Right kidney (tissue), 1 donor: ENCODE data around the gene PKNOX2.
A peak's percentile ranks its signal among the peaks of the same experiment; 100 is the strongest.

Source experiments
- DNase-seq: peaks from one replicate; pipeline ENCODE4 v3.0.0-alpha.2; 2016

The PKNOX2 gene

GRCh38 chr11:125235071-125235471, 70.5 kb downstream of the PKNOX2 start:
- no peak for DNase-seq

GRCh38 chr11:125236072-125236825, 71.7 kb downstream of the PKNOX2 start:
- DNase-seq = peak; percentile 46

GRCh38 chr11:125239585-125240560, 75.3 kb downstream of the PKNOX2 start:
- DNase-seq = no peak

DNA sequence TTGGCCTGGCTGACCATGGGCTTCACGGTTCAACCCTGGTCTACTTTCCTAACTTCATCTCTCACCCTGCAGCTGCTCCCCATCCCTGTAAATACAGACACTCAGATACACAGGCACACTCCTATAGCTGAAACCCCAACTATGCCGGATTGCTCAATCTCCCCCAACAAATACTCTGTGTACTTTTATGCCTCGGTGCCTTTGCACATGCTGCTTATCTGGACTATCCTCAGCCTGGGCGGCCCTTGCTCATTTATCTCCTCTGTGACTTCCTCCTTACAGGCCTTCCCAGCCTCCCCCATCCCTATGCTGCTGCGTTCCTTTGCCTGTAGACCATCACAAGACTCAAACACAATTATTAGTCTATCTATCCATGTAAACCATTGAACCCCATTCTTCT, 76.6 kb downstream of the PKNOX2 start:
- DNase-seq = no peak

DNA sequence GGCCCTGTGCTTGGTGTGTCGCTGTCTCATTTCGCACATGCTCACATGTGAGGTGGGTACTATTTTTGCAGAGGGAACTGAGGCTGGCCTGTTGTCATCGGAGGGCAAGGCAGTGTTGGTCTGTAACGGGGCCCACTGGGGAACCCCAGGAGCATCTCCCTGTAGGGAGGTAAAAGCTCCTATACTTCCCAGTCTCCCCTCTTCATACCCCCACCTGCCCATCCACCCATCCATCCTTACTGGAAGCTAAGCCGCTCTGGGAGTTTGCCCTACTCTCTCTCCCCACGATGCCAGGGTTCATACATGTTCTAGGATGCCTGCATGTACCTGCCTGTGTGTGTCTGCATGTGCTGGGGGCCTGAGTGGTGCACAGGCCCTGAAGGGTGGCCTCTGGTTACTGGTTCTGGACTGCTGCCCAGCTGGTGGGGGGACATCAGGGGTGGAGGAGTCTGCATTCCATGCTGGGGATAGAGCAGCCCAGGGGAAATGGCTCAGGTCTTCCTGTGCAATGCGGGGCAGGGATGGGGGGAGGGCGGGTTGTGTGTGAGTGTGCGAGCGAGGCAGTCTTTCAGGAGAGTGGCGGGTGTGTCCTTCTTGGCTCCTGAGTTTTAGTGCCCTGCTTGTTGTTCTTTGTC, 77.7 kb downstream of the PKNOX2 start:
- no peak for DNase-seq

GRCh38 chr11:125244166-125244565, 79.6 kb downstream of the PKNOX2 start:
- no peak for DNase-seq

DNA sequence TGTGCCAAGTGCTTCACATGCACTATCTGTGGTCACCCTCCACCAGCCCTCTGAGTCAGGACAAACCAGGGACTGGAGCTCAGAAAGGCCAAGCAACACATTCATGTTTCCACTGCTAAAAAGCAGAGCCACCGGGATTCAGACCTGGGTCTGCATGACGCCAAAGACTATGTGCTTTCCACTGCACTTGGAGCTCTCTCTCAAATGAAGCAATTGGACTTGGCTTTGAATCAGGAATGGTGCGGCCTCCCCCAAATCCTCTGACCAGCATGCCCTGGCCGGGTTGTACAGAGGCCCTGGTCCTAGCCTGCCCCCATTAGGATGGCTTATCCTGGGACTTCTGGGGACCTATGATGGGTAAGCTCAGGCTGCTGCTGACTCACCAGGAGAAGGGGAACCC, 80.7 kb downstream of the PKNOX2 start:
- no peak for DNase-seq

GRCh38 chr11:125247431-125247830, 82.9 kb downstream of the PKNOX2 start:
- no peak for DNase-seq

GRCh38 chr11:125250318-125251213, 86.0 kb downstream of the PKNOX2 start:
- no peak for DNase-seq

DNA sequence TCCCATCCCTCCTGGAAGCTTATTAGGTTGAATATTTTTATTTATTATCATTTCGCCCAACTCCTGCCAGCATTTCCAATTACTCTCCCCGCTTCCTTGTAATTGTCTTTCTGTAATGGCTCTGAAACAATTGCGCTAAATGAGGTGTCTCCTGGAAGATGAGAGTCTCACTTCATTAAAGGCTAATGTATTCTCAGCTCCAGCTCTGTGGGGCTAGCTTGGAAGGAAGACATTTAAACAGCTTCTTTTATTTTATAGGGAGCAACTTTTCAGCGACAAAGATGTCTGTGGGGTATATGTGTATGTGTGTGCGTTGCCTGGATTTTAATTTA, 86.6 kb downstream of the PKNOX2 start:
- DNase-seq = no peak

GRCh38 chr11:125251956-125252355, 87.4 kb downstream of the PKNOX2 start:
- DNase-seq = no peak

DNA sequence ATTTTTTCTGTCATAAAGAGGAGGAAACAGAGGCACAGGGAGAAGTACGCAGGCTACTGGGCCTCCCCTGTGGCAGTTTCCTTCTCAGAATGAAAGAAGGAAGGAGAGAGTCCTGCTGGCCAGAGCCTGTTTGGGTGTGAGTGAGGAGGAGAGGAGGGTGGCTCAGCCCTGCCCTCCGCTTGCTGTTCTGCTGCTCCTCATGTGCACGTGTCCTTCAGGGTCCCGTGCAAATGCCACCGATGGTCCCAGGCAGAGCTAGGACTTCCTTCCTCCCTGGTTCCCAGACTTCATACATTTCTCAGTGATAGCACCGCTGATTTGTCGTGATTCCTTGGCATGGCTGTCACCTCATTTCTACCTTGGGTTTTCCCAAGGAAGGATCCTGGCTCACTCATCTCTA, 88.7 kb downstream of the PKNOX2 start:
- no peak for DNase-seq

- no peak for DNase-seq
Measured at GRCh38 chr11:125253795-125254525, 89.4 kb downstream of the PKNOX2 start.

- no peak for DNase-seq
Measured at GRCh38 chr11:125256541-125257189, 92.1 kb downstream of the PKNOX2 start.

GRCh38 chr11:125257190-125257579, 92.6 kb downstream of the PKNOX2 start:
- no peak for DNase-seq

DNA sequence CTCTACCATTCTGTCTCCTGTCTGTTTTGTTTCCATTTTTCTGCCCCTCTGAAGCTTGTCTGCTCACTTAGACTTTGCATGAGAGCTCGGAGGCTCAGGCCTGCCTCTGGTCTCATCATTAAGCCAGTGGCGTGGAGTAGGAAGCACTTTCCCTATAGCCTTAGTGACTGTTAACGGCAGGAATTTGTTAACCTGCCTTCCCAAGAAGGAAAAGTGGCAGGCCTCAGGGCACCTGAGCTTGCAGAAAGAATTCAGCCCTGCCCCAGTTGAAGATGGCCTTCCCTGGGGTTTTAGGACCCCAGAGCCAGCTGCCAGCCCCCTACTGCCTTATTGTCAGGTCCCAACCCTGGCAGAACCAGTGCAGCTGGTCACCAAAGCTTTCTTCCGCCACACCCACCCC, 93.2 kb downstream of the PKNOX2 start:
- DNase-seq = no peak

- no peak for DNase-seq
Measured at GRCh38 chr11:125258291-125259032, 93.9 kb downstream of the PKNOX2 start.

- no peak for DNase-seq
Measured at GRCh38 chr11:125261588-125261987, 97.0 kb downstream of the PKNOX2 start.

- DNase-seq = no peak
Measured at GRCh38 chr11:125262194-125262829, 97.8 kb downstream of the PKNOX2 start.

DNA sequence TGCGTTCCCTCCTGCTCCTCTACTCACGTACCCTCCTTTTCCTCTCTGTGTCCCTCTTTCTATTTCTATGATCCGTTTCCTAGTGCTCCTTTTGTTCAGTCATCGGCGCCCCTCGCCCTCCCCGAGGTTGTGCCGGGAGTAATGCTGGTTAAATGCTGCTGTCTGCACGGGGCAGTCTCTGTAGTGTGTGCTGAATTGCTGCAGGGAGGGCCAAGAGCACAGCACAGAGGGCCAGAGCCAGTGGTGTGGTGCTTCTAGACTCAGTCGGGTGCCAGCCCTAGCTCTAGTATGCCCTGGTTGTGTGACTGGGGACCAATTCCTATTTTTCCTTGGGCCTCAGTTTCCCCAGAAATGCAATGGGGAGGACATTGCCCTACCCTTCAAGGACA, 98.3 kb downstream of the PKNOX2 start:
- DNase-seq = peak; percentile 71
